GM12878 (cell line): ENCODE data around the gene CNNM4. TPM values are rescaled to one million over a fixed set of nuclear protein-coding genes. Genes with fewer than 3 reads are reported as not detected.

Experiments used
- ATAC-seq: fragments of 200-7000 bp; cut with Tn5 transposase; 3 replicates; pipeline ENCODE4 v1.9.1; 2020; ENCODE audit warnings: mild to moderate bottlenecking, moderate library complexity
- BruUV-seq: library from RNA; stranded (reverse); fragments of 400-500 nt; replicated peaks from 2 replicates; lab custom pipeline; 2021; lab: Mats Ljungman, UMichigan
- CTCF ChIA-PET: fragments of 300-600 bp; sonication (Branson Sonifier 250); formaldehyde crosslinking; extraction: SDS; loops from one replicate; lab custom pipeline; 2021; ENCODE audit warnings: inconsistent platforms; lab: Yijun Ruan, JAX
- POLR2A ChIA-PET: fragments of 350-600 bp; formaldehyde crosslinking; extraction: SDS; loops from one replicate; lab custom pipeline; 2021; ENCODE audit warnings: inconsistent platforms; lab: Charles Lee
- RAD21 ChIA-PET: fragments of 300-600 bp; sonication (Branson Sonifier 250); formaldehyde crosslinking; loops from one replicate; lab custom pipeline; 2023; ENCODE audit warnings: antibody characterized with exemption; ENCODE audit not compliant: unreplicated experiment; lab: Charles Lee
- SMC1A ChIA-PET: fragments of 300-600 bp; sonication (Branson Sonifier 250); formaldehyde crosslinking; loops from one replicate; lab custom pipeline; 2023; ENCODE audit not compliant: unreplicated experiment, uncharacterized antibody; lab: Charles Lee
- DNase-seq: peaks from one replicate; pipeline ENCODE4 v3.0.0-alpha.2; 2011; ENCODE audit warnings: low read depth, low spot score
- FAIRE-seq: peaks from 3 replicates; lab custom pipeline; 2011; peaks lifted over from hg19 to GRCh38; lab: Jason Lieb, UNC
- H2AFZ ChIP-seq: 2 replicates; pipeline ENCODE4 v1.6.0; 2011; ENCODE audit warnings: low read depth, low read length, control low read depth; ENCODE audit not compliant: control insufficient read depth
- H3K27ac ChIP-seq: 2 replicates; pipeline ENCODE4 v1.5.1; 2011; ENCODE audit warnings: control low read depth; ENCODE audit not compliant: control insufficient read depth, insufficient read depth
- H3K27me3 ChIP-seq, 2 experiments: replicated peaks in 1 of 2; 2 replicates each; pipeline versions ENCODE4 v1.6.0 to v1.6.1; 2011; ENCODE audit warnings: low read length in 1 of 2; ENCODE audit not compliant: control insufficient read depth in 2 of 2, insufficient read depth in 2 of 2
- H3K36me3 ChIP-seq, 2 experiments: 2 replicates each; pipeline ENCODE4 v1.5.1; 2011; ENCODE audit warnings: low read length in 1 of 2; ENCODE audit not compliant: control insufficient read depth in 2 of 2, insufficient read depth in 2 of 2
- H3K4me1 ChIP-seq: 2 replicates; pipeline ENCODE4 v1.6.1; 2011; ENCODE audit warnings: mild to moderate bottlenecking, low read length, moderate library complexity, mixed read lengths; ENCODE audit not compliant: control insufficient read depth, insufficient read depth
- H3K4me2 ChIP-seq: 2 replicates; pipeline ENCODE4 v1.6.0; 2011; ENCODE audit warnings: control low read depth; ENCODE audit not compliant: control insufficient read depth, insufficient read depth
- H3K4me3 ChIP-seq: fragments of 200-600 bp; sonication (generic); 2 replicates; pipeline ENCODE4 v1.5.1; 2016
- H3K79me2 ChIP-seq: 2 replicates; pipeline ENCODE4 v1.6.0; 2011; ENCODE audit warnings: low read length; ENCODE audit not compliant: control insufficient read depth, insufficient read depth
- H3K9ac ChIP-seq: 2 replicates; pipeline ENCODE4 v1.8.0; 2011; ENCODE audit warnings: low read length, control low read depth, mixed read lengths; ENCODE audit not compliant: control insufficient read depth, insufficient read depth
- H3K9me3 ChIP-seq: replicated peaks from 3 replicates; pipeline ENCODE4 v1.5.1; 2011; ENCODE audit warnings: mild to moderate bottlenecking, low read length; ENCODE audit not compliant: control insufficient read depth, insufficient read depth
- H4K20me1 ChIP-seq: 2 replicates; pipeline ENCODE4 v1.6.0; 2011; ENCODE audit not compliant: control insufficient read depth, insufficient read depth
- BCL3 ChIP-seq: IDR thresholded peaks from 2 replicates; pipeline ENCODE4 v1.6.1; 2011; ENCODE audit warnings: borderline replicate concordance, low read depth, mild to moderate bottlenecking, moderate library complexity, low read length; ENCODE audit not compliant: insufficient read depth, poor library complexity, severe bottlenecking
- GATAD2B ChIP-seq: fragments of 450-650 bp; conservative IDR thresholded peaks from 2 replicates; pipeline ENCODE4 v1.6.1; 2017; ENCODE audit warnings: low read depth, mild to moderate bottlenecking, moderate library complexity
- HDAC2 ChIP-seq: fragments of 200-600 bp; sonication (generic); IDR thresholded peaks from 2 replicates; pipeline ENCODE4 v1.6.1; 2017
- IKZF1 ChIP-seq: fragments of 450-650 bp; conservative IDR thresholded peaks from 2 replicates; pipeline ENCODE4 v1.6.1; 2017; ENCODE audit warnings: antibody characterized with exemption, mild to moderate bottlenecking
- MEF2B ChIP-seq: fragments of 450-650 bp; IDR thresholded peaks from 2 replicates; pipeline ENCODE4 v1.6.1; 2018; ENCODE audit warnings: mild to moderate bottlenecking, moderate library complexity; ENCODE audit not compliant: partially characterized antibody, poor library complexity, severe bottlenecking
- MTA3 ChIP-seq: IDR thresholded peaks from 2 replicates; pipeline ENCODE4 v1.6.1; 2012; ENCODE audit warnings: low read length, inconsistent platforms, borderline replicate concordance
- NFXL1 ChIP-seq: fragments of 450-650 bp; IDR thresholded peaks from 2 replicates; pipeline ENCODE4 v1.6.1; 2017; ENCODE audit warnings: antibody characterized with exemption, mild to moderate bottlenecking, borderline replicate concordance
- PBX3 ChIP-seq: IDR thresholded peaks from 2 replicates; pipeline ENCODE4 v1.6.1; 2011; ENCODE audit warnings: mild to moderate bottlenecking, low read depth, low read length, moderate library complexity; ENCODE audit not compliant: insufficient replicate concordance
- POLR2A ChIP-seq: IDR thresholded peaks from 2 replicates; pipeline ENCODE4 v1.6.1; 2011; ENCODE audit warnings: low read depth, mild to moderate bottlenecking, low read length
- SKIL ChIP-seq: fragments of 450-650 bp; IDR thresholded peaks from 2 replicates; pipeline ENCODE4 v1.6.1; 2017; ENCODE audit warnings: mild to moderate bottlenecking, low read depth, inconsistent platforms; ENCODE audit not compliant: poor library complexity, severe bottlenecking
- WGBS: methylation state at CpG from one replicate; pipeline ENCODE4 v1.1.6; 2016; ENCODE audit warnings: low lambda C conversion rate; ENCODE audit not compliant: insufficient replicate concordance, insufficient coverage; ENCODE audit errors: missing lambda C conversion rate; 5-methylcytosine and 5-hydroxymethylcytosine counted together
- in situ Hi-C: fragments of 300-500 bp; cut with MboI; formaldehyde crosslinking; loops from 9 replicates; pipeline ENCODE4 v1.14.3; 2018; ENCODE audit warnings: mixed read lengths
- intact Hi-C: fragments of 100-400 bp; cut with micrococcal nuclease; formaldehyde crosslinking; loops from one replicate; pipeline ENCODE4 v1.14.2; 2022; ENCODE audit not compliant: unreplicated experiment
- polyA plus RNA-seq, 11 experiments: library from polyadenylated mRNA; depleted of rRNA in 4 of 11; unstranded in 6 of 11; stranded (reverse) in 5 of 11; fragments of >200 nt; fragmentation: Nextera tagmentation in 4 of 11; fragmentation: Illumina TruSeq in 1 of 11; extraction: Ambion mirVana in 4 of 11; extraction: Trizol in 1 of 11; gene quantifications; 1 replicate in 1 of 11; 2 replicates in 10 of 11; pipeline versions ENCODE4 v1.2.1 to v1.2.3, GENCODE V29; 2011 to 2016; ENCODE audit warnings: inconsistent platforms in 2 of 11, missing spikeins in 2 of 11, low read depth in 1 of 11
- total RNA-seq, 4 experiments: library from RNA; depleted of rRNA in 3 of 4; stranded (reverse); fragments of >200 nt in 3 of 4; fragmentation: Illumina TruSeq in 1 of 4; extraction: Trizol in 1 of 4; gene quantifications; 2 replicates each; pipeline versions ENCODE4 v1.2.1 to v1.2.3, GENCODE V29; 2013 to 2021

Gene CNNM4
- total and polyA plus RNA-seq, 10 of the 15 experiments (the other 5 are each of a cell fraction or from before 2014, with no cell fraction given): 2.4 to 13.8 (median 8.1) TPM

- TF ChIP-seq PBX3: no peak
- peak; percentile 80; the same call in 1 of the 2 replicates for TF ChIP-seq NFXL1
Measured at GRCh38 chr2:96857667-96858372, 97.1 kb downstream of the CNNM4 start, which contains the start of gene ANKRD39 (continued).

DNA sequence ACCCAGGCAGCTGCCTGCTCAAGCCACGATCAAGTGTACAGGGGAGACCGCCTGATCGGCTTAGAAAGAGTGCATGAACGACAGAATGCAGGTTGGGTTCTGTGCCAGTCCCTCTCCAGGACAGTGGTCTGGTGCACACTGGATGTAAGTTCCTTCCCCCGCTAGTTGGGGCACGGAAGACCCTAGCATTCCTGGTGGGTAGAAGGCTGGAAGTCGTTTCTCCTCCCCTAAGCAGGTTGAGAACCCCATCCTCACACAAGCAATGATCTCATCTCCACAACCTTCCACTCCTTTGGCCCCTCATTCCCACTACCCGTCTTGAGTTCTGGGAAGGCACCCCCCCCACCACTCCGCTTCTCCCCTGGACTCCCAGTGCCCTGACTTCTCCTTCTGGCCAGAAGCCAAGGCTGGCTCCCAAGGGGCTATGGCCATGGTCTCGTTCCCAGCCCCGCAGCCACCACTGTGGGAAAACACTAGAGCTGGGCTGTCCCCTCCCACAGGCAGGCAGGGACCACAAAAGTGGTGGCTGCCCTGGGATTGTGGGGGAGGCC is 98.5 kb downstream of the CNNM4 start:
- RAD21 ChIA-PET: interaction anchor here (1.6 to 3.6 kb wide), 4 partner anchors 9 to 253 kb away, joined by 14 to 148 read pairs (median 30); partner anchors contain the start of gene ANKRD36
- Histone ChIP-seq H3K4me2 (no peak overlapping the region), H2AFZ (no peak overlapping the region), H3K9me3 (no peaks in the 10 kb centered on the region), H3K4me3 (peak overlapping the region; percentile 55; the same call in 1 of the 2 replicates), H4K20me1 (no peaks in the 10 kb centered on the region), H3K36me3 (peaks cover 3 to 18% of the 10 kb centered on the region in 2 experiments; a peak in 3 of 4 replicates), H3K27ac (no peak overlapping the region), H3K4me1 (peaks cover 3% of the 10 kb centered on the region; the same call in 1 of the 2 replicates), H3K9ac (no peak overlapping the region), H3K27me3 (no peaks in the 10 kb centered on the region), H3K79me2 (peaks cover 18% of the 10 kb centered on the region)
- POLR2A ChIA-PET: interaction anchor here (3.1 kb wide), 1 partner anchor 8 kb away, joined by 30 read pairs; no protein-coding TSS in a partner anchor
- SMC1A ChIA-PET: interaction anchor here (2.1 to 4.2 kb wide), 5 partner anchors 9 to 94 kb away, joined by 8 to 99 read pairs (median 13); no protein-coding TSS in a partner anchor
- 92% methylated on average over 11 of the region's 11 CpGs for WGBS
- intact Hi-C loops (no loop called here), in situ Hi-C loops (loop anchor here (5.0 to 10.0 kb wide), 2 partner anchors 93 to 256 kb away; partner anchors contain the start of gene ANKRD36)
- DNase-seq: no peak
- no peak for ATAC-seq
- CTCF ChIA-PET: interaction anchor here (1.0 to 10.4 kb wide), 7 partner anchors 10 to 254 kb away, joined by 3 to 238 read pairs (median 31); partner anchors contain the start of genes ANKRD36 and SEMA4C
- FAIRE-seq: no peak
- BruUV-seq: no TSS peak
- TF ChIP-seq MTA3 (peak; percentile 60; the same call in 1 of the 2 replicates), MEF2B (peak; percentile 52), IKZF1 (peak; percentile 24; the same call in 1 of the 2 replicates), GATAD2B (0 out of 2 replicates have a peak, but pooled peaks have one; percentile 11), SKIL (no peak), POLR2A (peak; percentile 25; the same call in 1 of the 2 replicates), HDAC2 (no peak), BCL3 (peak; percentile 30)
